Measurements from ENCODE around the gene DIDO1. TPM values are rescaled to one million over a fixed set of nuclear protein-coding genes. Genes with fewer than 3 reads are reported as not detected.

DIDO1 gene
- total and polyA plus RNA-seq, 2 of the 4 experiments (the other 2 are of a cell fraction): 21.8 to 28.1 TPM

GRCh38 chr20:62949153-62949821 lies 23.0 kb upstream of the DIDO1 start:
- H2BK20ac ChIP-seq (ENCODE audit: low read depth, low read length): no peak overlapping the region
- ChIA-PET POLR2A (ENCODE audit: unreplicated experiment) (no interaction called here), CTCF (no interaction called here)
- WGBS, 2 experiments (ENCODE audit: extremely low coverage in 2 of 2, insufficient read length in 1 of 2): 86% methylated on average over 2 of the region's 6 CpGs; no CpG with 5 or more reads in 1 of the 2 experiments
- no peak overlapping the region for H3K56ac ChIP-seq (ENCODE audit: extremely low read depth, insufficient read depth, low read length)
- H3K27me3 ChIP-seq (ENCODE audit: control insufficient read depth, insufficient read depth, low read length): no peaks in the 10 kb centered on the region
- no peak overlapping the region for H3K4me3 ChIP-seq (ENCODE audit: insufficient read depth, low read depth, low read length)
- peaks cover 50% of the 10 kb centered on the region for H3K36me3 ChIP-seq (ENCODE audit: control insufficient read depth, insufficient read depth, low read length)
- H2AK9ac ChIP-seq (replicated peaks; ENCODE audit: low read depth, low read length, poor library complexity): no peak overlapping the region
- H2AK5ac ChIP-seq (ENCODE audit: low read depth, low read length): no peak overlapping the region
- no peak overlapping the region for H4K5ac ChIP-seq (ENCODE audit: low read depth, low read length)
- H3K4me1 ChIP-seq (ENCODE audit: control insufficient read depth, insufficient read depth, low read length): peaks cover 5% of the 10 kb centered on the region
- peaks cover 21% of the 10 kb centered on the region for H4K20me1 ChIP-seq (ENCODE audit: insufficient read depth, low read length)
- H2BK15ac ChIP-seq (ENCODE audit: low read depth, low read length): no peak overlapping the region
- H3K79me1 ChIP-seq (ENCODE audit: low read depth in 1 of 2, low read length in 2 of 2): peaks cover 18 to 43% of the 10 kb centered on the region in 2 experiments; a peak in 3 of 4 replicates
- in situ Hi-C loops (cut with MboI; ENCODE audit: low sequenced_read_pairs) (no loop called here), intact Hi-C loops (cut with micrococcal nuclease) (no loop called here), dilution Hi-C loops (cut with HindIII; ENCODE audit: low sequenced_read_pairs, unreplicated experiment) (no loop called here)
- peaks cover 8% of the 10 kb centered on the region; the same call in 1 of the 2 replicates for H3K9me1 ChIP-seq (ENCODE audit: insufficient read depth, low read length)
- no peak overlapping the region for H2BK120ac ChIP-seq (ENCODE audit: low read depth, low read length)
- no peak for ATAC-seq (ENCODE audit: low read depth)
- no peak overlapping the region for H3K4me2 ChIP-seq (ENCODE audit: low read depth, low read length)
- TF ChIP-seq BHLHE40 (IDR thresholded peaks at IDR 0.05; ENCODE audit: low read depth, low read length): no peak
- H4K91ac ChIP-seq (ENCODE audit: insufficient read depth, low read depth, low read length): no peak overlapping the region
- no peak overlapping the region for H2AFZ ChIP-seq (replicated peaks; ENCODE audit: low read length, poor library complexity)
- no peak for DNase-seq
- no peak overlapping the region for H4K8ac ChIP-seq (ENCODE audit: low read depth in 2 of 2, low read length in 2 of 2)
- H3K9ac ChIP-seq (ENCODE audit: low read depth, low read length): no peak overlapping the region
- H3K4ac ChIP-seq (ENCODE audit: low read depth, low read length): no peak overlapping the region
- no TSS peak for BruUV-seq (replicated peaks)
- no peak overlapping the region for H3K23ac ChIP-seq (ENCODE audit: low read depth, low read length)
- H2BK5ac ChIP-seq (ENCODE audit: low read depth, low read length, poor library complexity, severe bottlenecking): no peak overlapping the region
- H3K14ac ChIP-seq (replicated peaks; ENCODE audit: low read depth, low read length): no peak overlapping the region
- no peak overlapping the region for H3K27ac ChIP-seq (ENCODE audit: insufficient read depth, low read length)
- H3K18ac ChIP-seq (ENCODE audit: low read depth, low read length): no peak overlapping the region
- peaks cover 2% of the 10 kb centered on the region; the same call in 1 of the 2 replicates for H3K9me3 ChIP-seq (ENCODE audit: control insufficient read depth, insufficient read depth, low read length)

Data from IMR-90 (cell line).